RWPE1 (cell line): ENCODE results near the gene MACO1.
"Not testable (repeated sequence)": the region's sequence is repeated elsewhere in the genome, so short reads cannot be mapped to it uniquely, and the experiment has no call there.

ENCODE experiments used
- CTCF ChIA-PET: fragments of 350-600 bp; sonication (Branson Sonifier 250); formaldehyde crosslinking; extraction: SDS; loops from one replicate; lab custom pipeline; 2021; lab: Yijun Ruan, JAX
- POLR2A ChIA-PET: fragments of 400-600 bp; formaldehyde crosslinking; extraction: SDS; loops from one replicate; lab custom pipeline; 2020; ENCODE audit warnings: antibody characterized with exemption; ENCODE audit not compliant: low non-redundant PET; lab: Yijun Ruan, JAX
- DNase-seq: peaks from one replicate; pipeline ENCODE4 v3.0.0; 2012; ENCODE audit warnings: low spot score
- H3K27ac ChIP-seq: fragments of 450-650 bp; 2 replicates; pipeline ENCODE4 v1.5.1; 2017
- TF ChIP-seq, protein P1 (sequence below): fragments of 450-650 bp; conservative IDR thresholded peaks from 2 replicates; pipeline ENCODE4 v1.5.1; 2017; ENCODE audit warnings: low read depth, mild to moderate bottlenecking

MACO1 gene, protein sequence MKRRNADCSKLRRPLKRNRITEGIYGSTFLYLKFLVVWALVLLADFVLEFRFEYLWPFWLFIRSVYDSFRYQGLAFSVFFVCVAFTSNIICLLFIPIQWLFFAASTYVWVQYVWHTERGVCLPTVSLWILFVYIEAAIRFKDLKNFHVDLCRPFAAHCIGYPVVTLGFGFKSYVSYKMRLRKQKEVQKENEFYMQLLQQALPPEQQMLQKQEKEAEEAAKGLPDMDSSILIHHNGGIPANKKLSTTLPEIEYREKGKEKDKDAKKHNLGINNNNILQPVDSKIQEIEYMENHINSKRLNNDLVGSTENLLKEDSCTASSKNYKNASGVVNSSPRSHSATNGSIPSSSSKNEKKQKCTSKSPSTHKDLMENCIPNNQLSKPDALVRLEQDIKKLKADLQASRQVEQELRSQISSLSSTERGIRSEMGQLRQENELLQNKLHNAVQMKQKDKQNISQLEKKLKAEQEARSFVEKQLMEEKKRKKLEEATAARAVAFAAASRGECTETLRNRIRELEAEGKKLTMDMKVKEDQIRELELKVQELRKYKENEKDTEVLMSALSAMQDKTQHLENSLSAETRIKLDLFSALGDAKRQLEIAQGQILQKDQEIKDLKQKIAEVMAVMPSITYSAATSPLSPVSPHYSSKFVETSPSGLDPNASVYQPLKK

DNA sequence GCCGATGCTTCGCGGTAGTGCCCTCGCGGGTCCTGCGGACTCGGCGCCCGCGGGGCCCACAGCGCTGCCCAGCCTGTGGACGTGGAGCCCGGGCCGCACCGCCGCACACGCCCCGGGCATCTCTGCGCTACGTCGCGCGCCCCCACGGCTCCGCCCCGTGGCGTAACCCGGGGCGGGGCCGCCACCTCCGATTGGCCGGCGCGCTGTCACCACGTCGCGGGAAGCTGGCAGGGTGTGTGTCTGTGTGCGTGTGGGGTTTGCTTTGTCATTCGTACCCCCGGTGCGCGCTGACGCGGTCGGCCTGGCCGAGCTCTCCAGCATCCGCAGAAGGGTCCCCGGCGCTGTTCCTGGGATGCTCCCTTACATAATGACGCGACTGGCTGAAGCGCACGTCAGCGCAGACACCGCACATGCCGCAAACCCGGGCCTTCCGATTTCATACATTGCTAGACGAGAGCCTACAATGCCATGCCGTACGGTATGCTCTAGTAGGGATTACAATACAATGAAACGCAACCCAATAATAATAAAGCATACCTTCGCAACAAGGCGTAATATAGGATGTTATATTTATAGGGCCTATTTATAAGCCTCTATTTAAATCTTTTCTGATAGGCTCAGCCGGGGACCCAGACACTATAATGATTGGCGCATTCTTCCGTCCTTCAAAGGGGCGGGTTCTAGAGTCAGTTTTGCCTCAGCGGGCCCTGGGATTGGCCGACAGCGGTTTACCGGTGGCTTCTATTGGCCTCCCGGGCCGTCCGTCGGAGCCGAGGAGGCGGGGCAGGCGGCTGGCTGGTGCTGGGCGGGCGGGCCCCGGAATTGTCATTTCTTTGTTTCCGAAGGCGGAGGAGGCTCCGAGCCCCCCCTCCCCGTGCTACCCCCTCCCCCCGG lies at the start of gene MACO1:
TSS of gene MACO1 (plus strand) at position 825 of the 894 bp plus-strand sequence. CDS start 202 bp downstream, outside the sequence.
- ChIA-PET POLR2A (interaction anchor here (0.6 kb wide), 1 partner anchor 1966 kb away, joined by 3 read pairs; no protein-coding TSS in a partner anchor), CTCF (interaction anchor here (1.6 kb wide), 1 partner anchor 20 kb away, joined by 4 read pairs; no protein-coding TSS in a partner anchor)
- TF ChIP-seq, protein P1, sequence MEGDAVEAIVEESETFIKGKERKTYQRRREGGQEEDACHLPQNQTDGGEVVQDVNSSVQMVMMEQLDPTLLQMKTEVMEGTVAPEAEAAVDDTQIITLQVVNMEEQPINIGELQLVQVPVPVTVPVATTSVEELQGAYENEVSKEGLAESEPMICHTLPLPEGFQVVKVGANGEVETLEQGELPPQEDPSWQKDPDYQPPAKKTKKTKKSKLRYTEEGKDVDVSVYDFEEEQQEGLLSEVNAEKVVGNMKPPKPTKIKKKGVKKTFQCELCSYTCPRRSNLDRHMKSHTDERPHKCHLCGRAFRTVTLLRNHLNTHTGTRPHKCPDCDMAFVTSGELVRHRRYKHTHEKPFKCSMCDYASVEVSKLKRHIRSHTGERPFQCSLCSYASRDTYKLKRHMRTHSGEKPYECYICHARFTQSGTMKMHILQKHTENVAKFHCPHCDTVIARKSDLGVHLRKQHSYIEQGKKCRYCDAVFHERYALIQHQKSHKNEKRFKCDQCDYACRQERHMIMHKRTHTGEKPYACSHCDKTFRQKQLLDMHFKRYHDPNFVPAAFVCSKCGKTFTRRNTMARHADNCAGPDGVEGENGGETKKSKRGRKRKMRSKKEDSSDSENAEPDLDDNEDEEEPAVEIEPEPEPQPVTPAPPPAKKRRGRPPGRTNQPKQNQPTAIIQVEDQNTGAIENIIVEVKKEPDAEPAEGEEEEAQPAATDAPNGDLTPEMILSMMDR: no peak
- peak; percentile 99 for DNase-seq
- H3K27ac ChIP-seq: peak within 1 kb of the TSS; percentile 77

DNA sequence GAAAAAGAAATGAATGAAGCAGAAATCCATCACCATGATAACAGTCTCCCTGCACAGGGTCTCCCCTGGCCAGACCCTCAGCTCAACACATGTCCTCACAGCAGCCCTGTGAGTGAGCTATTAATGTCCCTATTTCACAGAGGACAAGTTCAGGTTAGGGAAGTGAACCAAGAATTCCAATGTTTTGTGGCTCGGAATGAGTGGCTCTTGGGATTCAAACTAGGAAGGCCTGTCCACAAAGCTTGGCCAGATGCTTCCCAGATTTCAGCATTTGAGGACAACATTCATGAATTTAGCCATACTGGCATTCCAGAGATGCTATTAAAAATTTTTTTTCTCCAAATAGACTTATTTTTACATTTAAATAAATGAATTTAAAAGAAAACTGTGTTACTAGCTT lies 48.2 kb upstream of the MACO1 start:
- POLR2A ChIA-PET, CTCF ChIA-PET, H3K27ac ChIP-seq, DNase-seq: not testable (repeated sequence)

DNA sequence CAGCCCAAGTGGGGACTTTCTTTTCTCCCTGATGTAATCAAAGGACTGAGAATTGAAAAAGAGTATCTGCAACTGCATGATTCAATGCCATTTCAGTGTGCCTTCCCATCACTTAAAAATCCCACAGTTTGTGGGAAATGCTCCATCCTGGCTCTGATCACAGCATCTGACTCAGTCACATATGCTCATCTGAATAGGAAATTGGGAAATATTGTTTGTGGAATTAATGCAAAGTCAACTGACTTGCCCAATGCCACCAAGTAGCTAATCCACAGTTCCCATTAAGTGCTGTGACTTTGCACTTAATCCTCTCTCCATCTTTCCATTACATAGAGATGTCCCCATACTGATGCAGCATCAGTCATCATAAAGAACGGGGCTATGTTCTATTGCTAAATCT lies 47.6 kb upstream of the MACO1 start:
- H3K27ac ChIP-seq, DNase-seq, POLR2A ChIA-PET, CTCF ChIA-PET: not testable (repeated sequence)

DNA sequence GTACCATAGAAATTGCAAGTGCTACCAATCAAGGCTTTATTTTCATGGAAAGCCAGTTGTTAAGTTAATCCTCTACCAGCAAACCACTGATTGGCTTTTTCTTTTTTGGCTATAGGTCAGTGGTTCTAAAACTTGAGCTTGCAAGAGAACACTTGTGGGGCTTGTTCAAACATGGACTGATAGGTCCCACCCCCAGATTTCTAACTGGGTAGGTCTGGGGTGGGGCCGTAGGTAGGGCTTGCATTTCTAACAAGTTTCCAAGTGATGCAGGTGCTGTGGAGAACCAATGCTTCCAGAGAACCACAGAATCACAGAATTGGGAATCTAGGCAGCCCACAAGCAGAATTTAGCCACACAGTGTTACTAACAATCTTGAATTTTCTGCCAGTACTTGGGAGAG lies 46.8 kb upstream of the MACO1 start:
- CTCF ChIA-PET, POLR2A ChIA-PET, H3K27ac ChIP-seq, DNase-seq: not testable (repeated sequence)

DNA sequence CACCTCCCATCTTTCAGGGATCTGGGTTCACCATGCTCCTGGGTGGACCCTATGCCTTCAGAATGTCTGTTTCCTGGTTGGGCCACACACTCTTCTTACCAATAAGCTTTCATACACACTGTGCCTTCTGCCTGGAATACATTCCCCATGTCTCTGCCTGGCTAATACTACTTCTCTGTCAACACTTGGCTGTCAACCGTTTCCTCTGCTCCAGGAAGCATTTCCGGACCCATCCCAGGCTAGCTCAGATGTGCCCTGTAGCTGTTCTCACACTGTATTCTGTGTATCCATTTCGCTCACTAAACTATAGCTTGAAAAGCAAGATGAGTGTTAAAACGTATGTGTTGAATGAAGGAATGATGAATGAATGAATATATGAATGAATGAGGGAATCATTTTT lies 43.6 kb upstream of the MACO1 start:
- CTCF ChIA-PET, H3K27ac ChIP-seq, DNase-seq, POLR2A ChIA-PET: not testable (repeated sequence)

DNA sequence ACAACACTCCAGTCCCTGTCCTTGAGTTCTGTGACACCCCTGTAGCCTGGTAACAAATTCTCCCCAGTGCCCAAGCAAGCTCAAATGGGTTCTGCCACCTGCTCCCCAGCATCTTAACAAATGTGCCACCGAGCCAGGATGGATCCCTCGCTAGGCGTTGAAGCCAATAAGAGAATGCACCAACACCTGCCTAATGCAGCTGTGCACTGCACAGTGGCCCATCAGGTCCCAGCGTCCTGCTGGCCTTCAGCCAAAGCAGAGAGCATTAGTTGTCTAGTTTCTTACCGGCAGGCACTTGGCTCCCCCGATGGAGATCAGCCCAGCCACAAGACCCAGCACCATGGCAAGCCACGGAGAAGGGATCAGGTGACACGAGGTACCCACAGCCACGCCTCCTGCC lies 42.0 kb upstream of the MACO1 start:
- POLR2A ChIA-PET, H3K27ac ChIP-seq, CTCF ChIA-PET, DNase-seq: not testable (repeated sequence)

DNA sequence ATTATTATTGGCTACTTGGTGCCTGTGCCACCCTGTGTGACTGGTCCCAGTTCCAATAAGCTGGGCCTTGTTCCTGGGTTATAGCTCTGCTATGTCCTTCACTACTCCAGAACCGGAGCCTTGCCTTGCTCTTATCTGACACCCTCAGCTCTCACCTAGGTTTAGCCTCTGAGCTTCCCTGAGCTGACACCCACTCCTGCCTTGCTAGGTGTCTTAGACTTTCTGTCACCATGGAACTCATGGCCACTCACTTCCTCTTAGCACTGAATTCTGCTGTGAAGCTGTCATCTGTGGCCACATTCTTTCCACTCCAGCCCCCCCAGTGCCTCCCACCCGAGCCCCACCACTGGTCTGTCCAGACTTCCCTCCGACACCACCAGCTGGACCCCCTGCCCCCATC lies 41.0 kb upstream of the MACO1 start:
- DNase-seq, CTCF ChIA-PET, H3K27ac ChIP-seq, POLR2A ChIA-PET: not testable (repeated sequence)

DNA sequence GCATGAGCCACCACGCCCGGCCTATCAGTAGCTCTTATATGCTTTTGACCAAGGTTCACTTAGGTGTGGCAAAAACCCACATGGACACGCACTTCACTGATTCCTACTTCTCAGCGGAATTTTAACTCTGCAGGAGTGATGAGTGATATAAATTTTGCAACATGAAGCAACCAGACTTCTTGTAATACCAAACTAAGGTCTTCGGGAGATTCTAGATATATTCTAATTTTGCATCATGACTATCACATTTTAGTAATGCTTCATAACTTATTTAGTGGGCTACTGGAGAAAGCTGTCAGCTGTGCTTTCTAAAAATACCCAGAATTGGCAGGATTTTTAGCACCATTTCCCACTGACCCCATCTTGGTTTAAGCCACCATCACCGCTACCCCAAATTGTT lies 37.9 kb upstream of the MACO1 start:
- no peak overlapping the region for H3K27ac ChIP-seq
- CTCF ChIA-PET: no interaction called here
- TF ChIP-seq, protein P1: no peak
- no peak for DNase-seq
- POLR2A ChIA-PET: no interaction called here

DNA sequence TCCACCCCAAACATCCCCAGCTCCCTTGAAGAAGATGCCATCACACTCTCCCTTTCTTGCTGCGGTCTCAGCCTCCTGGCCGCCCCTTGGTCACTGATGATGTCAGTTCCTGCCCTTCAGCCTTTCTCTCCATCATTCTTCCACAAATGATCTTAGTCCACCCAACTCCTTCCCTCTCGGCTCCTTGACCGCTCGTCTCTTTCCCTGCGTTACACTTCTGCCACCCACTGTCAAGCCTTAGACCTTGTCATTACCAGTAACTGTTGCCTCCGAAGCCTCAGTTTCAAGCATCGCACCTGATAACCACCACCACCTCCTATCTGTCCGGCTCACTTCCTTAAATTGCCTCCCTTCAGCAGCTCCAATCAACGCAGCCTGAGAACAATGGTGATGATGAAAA lies 33.1 kb upstream of the MACO1 start:
- DNase-seq, CTCF ChIA-PET, POLR2A ChIA-PET, H3K27ac ChIP-seq: not testable (repeated sequence)

DNA sequence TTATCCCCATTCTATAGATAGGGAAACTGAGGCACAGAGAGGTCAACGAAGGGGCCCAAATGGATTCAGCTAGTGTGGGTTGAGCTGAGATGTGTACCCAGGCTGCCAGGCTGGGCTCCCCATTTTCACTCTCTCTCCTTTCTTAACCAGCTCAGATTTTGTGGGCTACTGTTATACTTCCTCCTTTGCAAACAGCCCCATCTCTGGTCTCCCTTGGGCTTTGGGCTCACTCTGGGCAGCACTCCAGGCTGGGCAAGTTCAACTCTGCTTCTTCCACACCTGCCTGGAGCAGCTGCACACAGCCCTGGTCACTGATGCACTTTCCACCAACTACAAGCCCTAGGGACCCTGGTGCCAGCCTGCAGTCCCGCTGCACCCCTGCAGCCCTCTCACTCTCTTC lies 32.6 kb upstream of the MACO1 start:
- DNase-seq, CTCF ChIA-PET, H3K27ac ChIP-seq, POLR2A ChIA-PET: not testable (repeated sequence)
